ENCODE data around the gene ASCC3.

GRCh38 chr6:100686216-100686615 is 194.9 kb downstream of the ASCC3 start:
- TF ChIP-seq CTCF (conservative IDR thresholded peaks at IDR 0.05; ENCODE audit: low read length) (no peak), EZH2phosphoT487 (IDR thresholded peaks at IDR 0.05; ENCODE audit: borderline replicate concordance) (no peak)

Measured in Loucy (cell line).